ENCODE measurements around the gene PLCB4. TPM values are rescaled to one million over a fixed set of nuclear protein-coding genes. Genes with fewer than 3 reads are reported as not detected.

Gene PLCB4
- total RNA-seq, 1 experiment from 2014 or later: 0.91 TPM

GRCh38 chr20:9441948-9442347 lies 373.1 kb downstream of the PLCB4 start:
- ChIA-PET CTCF (interaction anchor here (0.5 to 7.7 kb wide), 8 partner anchors 8 to 168 kb away, joined by 3 to 51 read pairs (median 3); no protein-coding TSS in a partner anchor), POLR2A (no interaction called here)
- H3K36me3 Mint-ChIP-seq (ENCODE audit: insufficient read depth, unreplicated experiment): peaks cover 6% of the 10 kb centered on the region

GRCh38 chr20:9442858-9443257 lies 374.0 kb downstream of the PLCB4 start:
- intact Hi-C loops (cut with micrococcal nuclease): no loop called here
- POLR2A ChIA-PET: no interaction called here
- no peak for DNase-seq (ENCODE audit: unreplicated experiment)
- Mint-ChIP-seq H3K27ac (ENCODE audit: low read depth, unreplicated experiment) (no peak overlapping the region), H3K27me3 (ENCODE audit: insufficient read depth, unreplicated experiment) (no peaks in the 10 kb centered on the region), H3K9me3 (ENCODE audit: unreplicated experiment) (peaks cover 20% of the 10 kb centered on the region), H3K4me3 (ENCODE audit: unreplicated experiment) (no peak overlapping the region), H3K36me3 (ENCODE audit: insufficient read depth, unreplicated experiment) (peaks cover 6% of the 10 kb centered on the region), H3K4me1 (ENCODE audit: insufficient read depth, unreplicated experiment) (no peaks in the 10 kb centered on the region)
- no peak for TF ChIP-seq CTCF (IDR thresholded peaks at IDR 0.05; ENCODE audit: unreplicated experiment)
- BruUV-seq (replicated peaks): no TSS peak
- CTCF ChIA-PET: interaction anchor here (1.0 to 7.7 kb wide), 3 partner anchors 9 to 51 kb away, joined by 3 to 51 read pairs (median 3); no protein-coding TSS in a partner anchor

More at GRCh38 chr20:9441948-9442347, 373.1 kb downstream of the PLCB4 start:
- BruUV-seq (replicated peaks): no TSS peak
- H3K9me3 Mint-ChIP-seq (ENCODE audit: unreplicated experiment): peaks cover 24% of the 10 kb centered on the region
- TF ChIP-seq CTCF (IDR thresholded peaks at IDR 0.05; ENCODE audit: unreplicated experiment): no peak
- H3K27ac Mint-ChIP-seq (ENCODE audit: low read depth, unreplicated experiment): no peak overlapping the region
- no peak overlapping the region for H3K4me3 Mint-ChIP-seq (ENCODE audit: unreplicated experiment)
- H3K27me3 Mint-ChIP-seq (ENCODE audit: insufficient read depth, unreplicated experiment): no peaks in the 10 kb centered on the region
- intact Hi-C loops (cut with micrococcal nuclease): no loop called here
- H3K4me1 Mint-ChIP-seq (ENCODE audit: insufficient read depth, unreplicated experiment): no peaks in the 10 kb centered on the region
- no peak for DNase-seq (ENCODE audit: unreplicated experiment)

- no peak for DNase-seq (ENCODE audit: unreplicated experiment)
- peaks cover 6% of the 10 kb centered on the region for H3K36me3 Mint-ChIP-seq (ENCODE audit: insufficient read depth, unreplicated experiment)
- H3K27me3 Mint-ChIP-seq (ENCODE audit: insufficient read depth, unreplicated experiment): no peaks in the 10 kb centered on the region
- no peak overlapping the region for H3K4me3 Mint-ChIP-seq (ENCODE audit: unreplicated experiment)
- TF ChIP-seq CTCF (IDR thresholded peaks at IDR 0.05; ENCODE audit: unreplicated experiment): no peak
- no TSS peak for BruUV-seq (replicated peaks)
- H3K4me1 Mint-ChIP-seq (ENCODE audit: insufficient read depth, unreplicated experiment): no peaks in the 10 kb centered on the region
- intact Hi-C loops (cut with micrococcal nuclease): no loop called here
- ChIA-PET POLR2A (no interaction called here), CTCF (interaction anchor here (0.5 to 7.7 kb wide), 3 partner anchors 14 to 225 kb away, joined by 3 to 51 read pairs (median 5); no protein-coding TSS in a partner anchor)
- H3K27ac Mint-ChIP-seq (ENCODE audit: low read depth, unreplicated experiment): no peak overlapping the region
- H3K9me3 Mint-ChIP-seq (ENCODE audit: unreplicated experiment): peaks cover 7% of the 10 kb centered on the region
These were observed 376.0 kb downstream of the PLCB4 start for GRCh38 chr20:9444921-9445320.

- Mint-ChIP-seq H3K36me3 (ENCODE audit: insufficient read depth, unreplicated experiment) (no peaks in the 10 kb centered on the region), H3K4me1 (ENCODE audit: insufficient read depth, unreplicated experiment) (no peaks in the 10 kb centered on the region), H3K4me3 (ENCODE audit: unreplicated experiment) (no peak overlapping the region), H3K9me3 (ENCODE audit: unreplicated experiment) (no peaks in the 10 kb centered on the region), H3K27me3 (ENCODE audit: insufficient read depth, unreplicated experiment) (no peaks in the 10 kb centered on the region), H3K27ac (ENCODE audit: low read depth, unreplicated experiment) (no peak overlapping the region)
- BruUV-seq (replicated peaks): no TSS peak
- DNase-seq (ENCODE audit: unreplicated experiment): no peak
- ChIA-PET CTCF (interaction anchor here (0.6 to 7.7 kb wide), 6 partner anchors 8 to 170 kb away, joined by 3 to 51 read pairs (median 4); no protein-coding TSS in a partner anchor), POLR2A (no interaction called here)
- TF ChIP-seq CTCF (IDR thresholded peaks at IDR 0.05; ENCODE audit: unreplicated experiment): no peak
- intact Hi-C loops (cut with micrococcal nuclease): no loop called here
These were observed 378.3 kb downstream of the PLCB4 start for GRCh38 chr20:9447182-9447581.

All from MCF 10A (cell line).